Gastroesophageal sphincter (tissue), 4 donors: ENCODE results near the gene RBM17. TPM values are rescaled to one million over a fixed set of nuclear protein-coding genes. Genes with fewer than 3 reads are reported as not detected.
A peak's percentile ranks its signal among the peaks of the same experiment; 100 is the strongest.
"Not testable (repeated sequence)": the region's sequence is repeated elsewhere in the genome, so short reads cannot be mapped to it uniquely, and the experiment has no call there.

Experiments used
- ATAC-seq: fragments of 150-250 bp; one replicate; pipeline ENCODE4 v1.9.1; 2016; ENCODE audit warnings: mild to moderate bottlenecking, moderate library complexity
- H3K27ac ChIP-seq, 4 donors: fragments of 200-600 bp; sonication (generic) in 3 of 4; 1 replicate in 3 of 4; 2 replicates in 1 of 4; pipeline ENCODE4 v1.5.1; 2016 to 2019
- H3K27me3 ChIP-seq: fragments of 200-600 bp; sonication (generic); one replicate; pipeline ENCODE4 v1.5.1; 2019
- H3K36me3 ChIP-seq, 2 donors: fragments of 200-600 bp; sonication (generic); one replicate each; pipeline ENCODE4 v1.5.1; 2019; ENCODE audit warnings: control low read depth in 1 of 2
- H3K4me1 ChIP-seq, 3 donors: fragments of 200-600 bp; sonication (generic); 1 replicate in 2 of 3; 2 replicates in 1 of 3; pipeline ENCODE4 v1.5.1; 2016 to 2019; ENCODE audit warnings: control low read depth in 2 of 3
- H3K4me3 ChIP-seq, 2 donors: fragments of 200-600 bp; sonication (generic); one replicate each; pipeline ENCODE4 v1.5.1; 2019; ENCODE audit warnings: mild to moderate bottlenecking in 1 of 2, moderate library complexity in 1 of 2
- H3K9me3 ChIP-seq, 3 donors: fragments of 200-600 bp; sonication (generic); one replicate each; pipeline ENCODE4 v1.5.1; 2017 to 2019; ENCODE audit warnings: control low read depth in 2 of 3
- CTCF ChIP-seq, 4 experiments: fragments of 200-600 bp in 2 of 4; fragments of 450-650 bp in 2 of 4; sonication (generic) in 1 of 4; IDR thresholded peaks; one replicate each; pipeline ENCODE4 v1.5.1; 2017 to 2019; ENCODE audit warnings: antibody characterized with exemption in 4 of 4, mild to moderate bottlenecking in 2 of 4, moderate library complexity in 2 of 4
- EP300 ChIP-seq: sonication (generic); formaldehyde crosslinking; IDR thresholded peaks from one replicate; pipeline ENCODE4 v1.6.1; 2017; ENCODE audit warnings: antibody characterized with exemption, mild to moderate bottlenecking
- POLR2A ChIP-seq, 2 donors: fragments of 450-650 bp; IDR thresholded peaks; one replicate each; pipeline ENCODE4 v1.6.1; 2017; ENCODE audit warnings: antibody characterized with exemption in 2 of 2, mild to moderate bottlenecking in 2 of 2, moderate library complexity in 1 of 2
- POLR2AphosphoS5 ChIP-seq: sonication (generic); formaldehyde crosslinking; IDR thresholded peaks from one replicate; pipeline ENCODE4 v1.6.1; 2017; ENCODE audit warnings: antibody characterized with exemption
- WGBS, 2 donors: methylation state at CpG; one replicate each; pipeline ENCODE4 v1.1.5; 2018; ENCODE audit warnings: low coverage in 1 of 2; 5-methylcytosine and 5-hydroxymethylcytosine counted together
- total RNA-seq, 4 donors: library from RNA; depleted of rRNA; stranded (reverse); fragments of >200 nt; gene quantifications; one replicate each; pipeline ENCODE4 v1.1.0, GENCODE V29; 2016

The RBM17 gene
- total RNA-seq, 4 donors from 2014 or later: 51.0 to 72.9 (median 66.7) TPM

DNA sequence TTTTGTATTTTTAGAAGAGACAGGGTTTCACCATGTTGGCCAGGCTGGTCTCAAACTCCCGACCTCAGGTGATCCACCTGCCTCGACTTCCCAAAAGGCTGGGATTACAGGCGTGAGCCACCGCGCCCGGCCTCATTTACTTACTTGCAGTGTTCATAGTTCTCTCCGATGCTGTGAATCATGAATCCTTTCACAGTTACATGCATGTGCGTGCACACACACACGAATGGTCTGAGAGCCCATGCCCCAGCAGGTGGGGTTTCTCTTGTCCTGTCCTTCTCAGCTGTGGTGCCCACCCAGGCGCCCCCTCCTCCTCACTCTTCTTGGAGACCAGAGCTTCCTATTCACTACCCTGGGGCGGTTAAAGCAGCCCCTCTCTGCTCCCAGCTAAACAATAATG, 50.6 kb downstream of the RBM17 start:
- no peak for TF ChIP-seq CTCF (IDR thresholded peaks at IDR 0.05)
- TF ChIP-seq EP300: no peak
- no peak for TF ChIP-seq POLR2AphosphoS5
- no peak for TF ChIP-seq POLR2A (IDR thresholded peaks at IDR 0.05)
- no peaks in the 10 kb centered on the region for H3K36me3 ChIP-seq
- H3K4me3 ChIP-seq: no peak overlapping the region
- no peaks in the 10 kb centered on the region for H3K9me3 ChIP-seq
- 56 to 89% methylated on average over 4 to 7 of the region's 11 CpGs for WGBS, 2 donors
- peaks cover 22% of the 10 kb centered on the region for H3K27me3 ChIP-seq
- ATAC-seq: no peak
- H3K27ac ChIP-seq: no peak overlapping the region
- peaks cover 0 to 7% (median 0%) of the 10 kb centered on the region in 3 donors for H3K4me1 ChIP-seq

GRCh38 chr10:6140141-6140841, 51.5 kb downstream of the RBM17 start:
- Histone ChIP-seq H3K4me3 (no peak overlapping the region), H3K27me3 (peaks cover 22% of the 10 kb centered on the region), H3K4me1 (peaks cover 0 to 11% (median 0%) of the 10 kb centered on the region in 3 donors), H3K36me3 (no peaks in the 10 kb centered on the region), H3K9me3 (no peaks in the 10 kb centered on the region), H3K27ac (no peak overlapping the region)
- ATAC-seq: no peak
- TF ChIP-seq POLR2AphosphoS5 (no peak), EP300 (no peak), CTCF (IDR thresholded peaks at IDR 0.05) (no peak), POLR2A (IDR thresholded peaks at IDR 0.05) (no peak)
- WGBS, 2 donors: 73 to 80% methylated on average over 2 to 9 of the region's 28 CpGs

- WGBS, 2 donors: 76 to 100% methylated on average over 1 to 6 of the region's 8 CpGs
- H3K27ac ChIP-seq: no peak overlapping the region
- peaks cover 0 to 17% (median 3%) of the 10 kb centered on the region in 3 donors for H3K4me1 ChIP-seq
- peaks cover 22% of the 10 kb centered on the region for H3K27me3 ChIP-seq
- H3K36me3 ChIP-seq: no peaks in the 10 kb centered on the region
- peak overlapping the region in 1 of 2 donors; percentile 34 for H3K4me3 ChIP-seq
- no peak for ATAC-seq
- TF ChIP-seq POLR2A (IDR thresholded peaks at IDR 0.05) (no peak), EP300 (no peak), CTCF (IDR thresholded peaks at IDR 0.05) (no peak), POLR2AphosphoS5 (no peak)
- H3K9me3 ChIP-seq: no peaks in the 10 kb centered on the region
Measured at GRCh38 chr10:6140965-6141295, 52.1 kb downstream of the RBM17 start.

DNA sequence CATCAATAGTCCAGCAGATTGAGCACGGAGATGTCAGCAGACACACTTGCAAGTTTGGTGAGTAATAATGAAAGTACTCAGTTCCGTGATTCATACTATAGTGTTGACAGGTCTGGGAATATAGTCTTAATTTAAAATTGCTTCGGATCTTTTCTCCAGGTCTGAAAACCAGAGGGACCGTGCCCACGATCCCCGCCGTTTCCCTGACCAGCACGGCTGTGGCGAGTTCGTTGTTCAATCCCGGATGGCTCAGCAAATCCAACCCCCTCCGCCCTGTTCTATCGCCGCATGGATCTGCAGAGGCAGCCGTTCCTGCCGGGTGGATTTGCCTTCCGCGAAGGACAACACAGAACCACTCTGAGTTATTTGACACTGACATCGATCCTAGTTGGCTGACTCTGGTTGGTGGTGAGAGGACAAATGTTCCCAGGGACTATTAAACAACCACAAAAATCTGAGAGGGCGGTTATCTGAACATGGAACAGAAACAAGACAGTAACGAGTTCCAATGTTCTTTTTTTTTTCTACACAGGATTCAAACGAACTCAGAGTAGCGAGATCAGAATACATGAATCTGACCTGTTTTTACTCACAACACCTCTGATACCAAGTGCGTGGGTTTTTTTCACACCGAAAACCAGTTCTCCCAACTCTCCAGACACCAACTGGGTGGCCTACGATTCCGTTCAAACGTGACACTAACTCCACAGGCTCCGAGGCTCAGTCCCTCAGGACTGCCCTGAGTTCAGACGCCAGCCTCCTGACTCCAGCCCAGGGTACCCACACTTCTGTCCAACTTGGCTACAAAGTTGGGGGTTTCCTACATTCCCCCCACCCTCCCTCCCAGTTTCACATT, 52.7 kb downstream of the RBM17 start:
- Histone ChIP-seq H3K4me1 (peaks cover 0 to 23% (median 8%) of the 10 kb centered on the region in 3 donors), H3K36me3 (no peaks in the 10 kb centered on the region), H3K4me3 (peak overlapping the region in 1 of 2 donors; percentile 34), H3K9me3 (no peaks in the 10 kb centered on the region), H3K27ac (no peak overlapping the region), H3K27me3 (peaks cover 22% of the 10 kb centered on the region)
- WGBS, 2 donors: 65 to 85% methylated on average over 12 to 21 of the region's 30 CpGs
- no peak for TF ChIP-seq POLR2AphosphoS5
- TF ChIP-seq EP300: no peak
- no peak for TF ChIP-seq CTCF (IDR thresholded peaks at IDR 0.05)
- TF ChIP-seq POLR2A (IDR thresholded peaks at IDR 0.05): no peak
- no peak for ATAC-seq

- H3K36me3 ChIP-seq, ATAC-seq, H3K27ac ChIP-seq, H3K4me3 ChIP-seq, H3K9me3 ChIP-seq: not testable (repeated sequence)
- Histone ChIP-seq H3K4me1 (peaks cover 0 to 30% (median 12%) of the 10 kb centered on the region in 3 donors), H3K27me3 (peaks cover 17% of the 10 kb centered on the region)
- WGBS, 2 donors: 50 to 89% methylated on average over 1 to 6 of the region's 7 CpGs
Measured at GRCh38 chr10:6142186-6142585, 53.4 kb downstream of the RBM17 start.
